Natural killer cell (primary cell): ENCODE data around the gene SUMO1. TPM values are rescaled to one million over a fixed set of nuclear protein-coding genes. Genes with fewer than 3 reads are reported as not detected.
"Not testable (repeated sequence)": the region's sequence is repeated elsewhere in the genome, so short reads cannot be mapped to it uniquely, and the experiment has no call there.

ENCODE experiments used
- ATAC-seq, 3 donors: fragments of 150-1000 bp in 2 of 3; fragments of 200-7000 bp in 1 of 3; cut with Tn5 transposase; 1 replicate in 1 of 3; 2 replicates in 2 of 3; pipeline ENCODE4 v1.10.0; 2021; ENCODE audit warnings: mild to moderate bottlenecking in 2 of 3, moderate library complexity in 2 of 3
- DNase-seq, 2 donors: peaks; one replicate each; pipeline versions ENCODE4 v3.0.0 to v3.0.0-alpha.2; 2013 to 2021; ENCODE audit warnings: mixed read lengths in 1 of 2
- H3K27ac ChIP-seq: one replicate; pipeline ENCODE4 v1.5.1; 2013; ENCODE audit warnings: mild to moderate bottlenecking, low read length
- H3K27me3 ChIP-seq: one replicate; pipeline ENCODE4 v1.6.1; 2013; ENCODE audit warnings: low read length; ENCODE audit not compliant: control insufficient read depth, insufficient read depth
- H3K36me3 ChIP-seq: one replicate; pipeline ENCODE4 v1.6.1; 2013; ENCODE audit warnings: low read length; ENCODE audit not compliant: control insufficient read depth, insufficient read depth
- H3K4me1 ChIP-seq: one replicate; pipeline ENCODE4 v1.6.1; 2013; ENCODE audit warnings: low read length; ENCODE audit not compliant: control insufficient read depth, insufficient read depth
- H3K4me3 ChIP-seq: one replicate; pipeline ENCODE4 v1.5.1; 2013; ENCODE audit warnings: low read length
- H3K9me3 ChIP-seq: one replicate; pipeline ENCODE4 v1.6.1; 2013; ENCODE audit warnings: low read length; ENCODE audit not compliant: control insufficient read depth, insufficient read depth
- H3K27ac Mint-ChIP-seq, 2 donors: one replicate each; pipeline ENCODE4 v1.8.0; 2022; ENCODE audit warnings: mild to moderate bottlenecking in 2 of 2, mixed read lengths in 2 of 2, moderate library complexity in 1 of 2
- H3K27me3 Mint-ChIP-seq, 2 donors: one replicate each; pipeline ENCODE4 v1.8.0; 2022; ENCODE audit warnings: low read depth in 2 of 2, mixed read lengths in 2 of 2
- H3K36me3 Mint-ChIP-seq: one replicate; pipeline ENCODE4 v1.8.0; 2022; ENCODE audit warnings: mixed read lengths
- H3K4me1 Mint-ChIP-seq, 2 donors: one replicate each; pipeline ENCODE4 v1.8.0; 2022; ENCODE audit warnings: mixed read lengths in 2 of 2
- H3K4me3 Mint-ChIP-seq: one replicate; pipeline ENCODE4 v1.8.0; 2022; ENCODE audit warnings: mild to moderate bottlenecking, moderate library complexity, mixed read lengths
- H3K9me3 Mint-ChIP-seq, 2 donors: one replicate each; pipeline ENCODE4 v1.8.0; 2022; ENCODE audit warnings: mixed read lengths in 2 of 2
- CTCF ChIP-seq: fragments of 200-600 bp; IDR thresholded peaks from one replicate; pipeline ENCODE4 v1.8.0; 2022; ENCODE audit warnings: antibody characterized with exemption
- WGBS: methylation state at CpG from one replicate; pipeline ENCODE4 v1.1.7; 2013; ENCODE audit warnings: missing lambda C conversion rate; ENCODE audit not compliant: insufficient coverage; 5-methylcytosine and 5-hydroxymethylcytosine counted together
- intact Hi-C: fragments of 100-400 bp; cut with micrococcal nuclease; formaldehyde crosslinking; loops from one replicate; pipeline ENCODE4 v1.14.2; 2022
- total RNA-seq, 4 donors: library from RNA; stranded (reverse); fragments of 120-200 nt in 1 of 4; gene quantifications; one replicate each; pipeline versions ENCODE4 v1.2.3 to v1.2.4, GENCODE V29; 2013 to 2022

Gene SUMO1
- total RNA-seq, 3 donors from 2014 or later (not counting 1 experiment from before 2014, with no cell fraction given) = 70.1 to 84.1 (median 70.7) TPM

GRCh38 chr2:202251494-202251893 is 13.1 kb upstream of the SUMO1 start:
- no peak for DNase-seq
- no peak overlapping the region for H3K27ac ChIP-seq
- no peak overlapping the region for H3K4me3 Mint-ChIP-seq
- TF ChIP-seq CTCF = no peak
- peaks cover 0 to 7% of the 10 kb centered on the region in 2 donors for H3K27me3 Mint-ChIP-seq
- H3K27me3 ChIP-seq = no peaks in the 10 kb centered on the region
- H3K4me3 ChIP-seq = no peak overlapping the region
- intact Hi-C loops = no loop called here
- no peaks in the 10 kb centered on the region for H3K9me3 ChIP-seq
- H3K36me3 Mint-ChIP-seq = no peaks in the 10 kb centered on the region
- no peaks in the 10 kb centered on the region for H3K4me1 ChIP-seq
- H3K27ac Mint-ChIP-seq = no peak overlapping the region
- no peak for ATAC-seq
- no peaks in the 10 kb centered on the region for H3K4me1 Mint-ChIP-seq
- no peaks in the 10 kb centered on the region for H3K36me3 ChIP-seq
- no peaks in the 10 kb centered on the region for H3K9me3 Mint-ChIP-seq
- 83% methylated on average over 5 of the region's 5 CpGs for WGBS

- H3K9me3 Mint-ChIP-seq = no peaks in the 10 kb centered on the region
- no peak overlapping the region for H3K27ac Mint-ChIP-seq
- WGBS = 83% methylated on average over 10 of the region's 10 CpGs
- ATAC-seq = no peak
- no peaks in the 10 kb centered on the region for H3K36me3 ChIP-seq
- H3K4me3 Mint-ChIP-seq = no peak overlapping the region
- H3K4me3 ChIP-seq = no peak overlapping the region
- H3K36me3 Mint-ChIP-seq = no peaks in the 10 kb centered on the region
- H3K9me3 ChIP-seq = no peaks in the 10 kb centered on the region
- no peaks in the 10 kb centered on the region for H3K27me3 ChIP-seq
- H3K4me1 ChIP-seq = no peaks in the 10 kb centered on the region
- H3K4me1 Mint-ChIP-seq = no peaks in the 10 kb centered on the region
- intact Hi-C loops = no loop called here
- H3K27me3 Mint-ChIP-seq = peaks cover 1 to 5% of the 10 kb centered on the region in 2 donors
- H3K27ac ChIP-seq = no peak overlapping the region
- DNase-seq = no peak
- no peak for TF ChIP-seq CTCF
Measured at GRCh38 chr2:202249521-202250253, 11.3 kb upstream of the SUMO1 start.

GRCh38 chr2:202247710-202248109 is 9.3 kb upstream of the SUMO1 start:
- H3K9me3 ChIP-seq, H3K4me1 ChIP-seq, H3K27ac Mint-ChIP-seq, H3K36me3 ChIP-seq, intact Hi-C loops, DNase-seq, H3K4me3 ChIP-seq, ATAC-seq, H3K27me3 Mint-ChIP-seq, H3K4me1 Mint-ChIP-seq, H3K4me3 Mint-ChIP-seq, H3K27me3 ChIP-seq, H3K9me3 Mint-ChIP-seq, H3K36me3 Mint-ChIP-seq, H3K27ac ChIP-seq: not testable (repeated sequence)
- WGBS = 95% methylated on average over 5 of the region's 5 CpGs

- Histone ChIP-seq H3K4me3 (peak overlapping the region; percentile 94), H3K27me3 (no peaks in the 10 kb centered on the region), H3K9me3 (no peaks in the 10 kb centered on the region), H3K4me1 (peaks cover 22% of the 10 kb centered on the region), H3K36me3 (peaks cover 1% of the 10 kb centered on the region), H3K27ac (peak overlapping the region; percentile 88)
- Mint-ChIP-seq H3K4me1 (peaks cover 14 to 20% of the 10 kb centered on the region in 2 donors), H3K36me3 (no peaks in the 10 kb centered on the region), H3K27ac (peak overlapping the region; percentile 90 to 96), H3K9me3 (no peaks in the 10 kb centered on the region), H3K4me3 (peak overlapping the region; percentile 95), H3K27me3 (no peaks in the 10 kb centered on the region)
- TF ChIP-seq CTCF = no peak
- intact Hi-C loops = loop anchor here (1.0 kb wide), 1 partner anchor 27 kb away; the partner anchor contains the start of gene NOP58
- peak; percentile 15 to 32 for DNase-seq
- ATAC-seq = peak; percentile 48 to 60 (median 51)
- WGBS = under 1% methylated on average over 30 of the region's 30 CpGs
Measured at GRCh38 chr2:202237787-202238233, 587 bp downstream of the SUMO1 start.
